Caco-2 (cell line): Measurements from ENCODE around the gene UBALD1. TPM values are rescaled to one million over a fixed set of nuclear protein-coding genes. Genes with fewer than 3 reads are reported as not detected.

Source experiments
- BruUV-seq: library from RNA; stranded (reverse); fragments of 400-500 nt; replicated peaks from 2 replicates; lab custom pipeline; 2021; lab: Mats Ljungman, UMichigan
- CTCF ChIA-PET: fragments of 300-600 bp; sonication (Branson Sonifier 250); formaldehyde crosslinking; loops from one replicate; lab custom pipeline; 2022; ENCODE audit warnings: antibody characterized with exemption; lab: Charles Lee
- POLR2A ChIA-PET: fragments of 300-600 bp; sonication (Branson Sonifier 250); formaldehyde crosslinking; loops from one replicate; lab custom pipeline; 2022; ENCODE audit warnings: antibody characterized with exemption; lab: Charles Lee
- DNase-seq, 2 experiments: peaks; one replicate each; pipeline versions ENCODE4 v3.0.0 to v3.0.0-alpha.2; 2020 to 2022
- H3K27me3 ChIP-seq: replicated peaks from 2 replicates; pipeline ENCODE4 v1.6.0; 2011; ENCODE audit warnings: low read length; ENCODE audit not compliant: control insufficient read depth, insufficient read depth
- H3K36me3 ChIP-seq: 2 replicates; pipeline ENCODE4 v1.5.1; 2011; ENCODE audit warnings: low read length; ENCODE audit not compliant: control insufficient read depth, insufficient read depth
- H3K4me1 ChIP-seq: fragments of 250-450 bp; sonication (Bioruptor Pico); 2 replicates; pipeline ENCODE4 v1.5.1; 2020; ENCODE audit warnings: mild to moderate bottlenecking
- H3K4me3 ChIP-seq: 2 replicates; pipeline ENCODE4 v1.5.1; 2011; ENCODE audit warnings: low read depth, mild to moderate bottlenecking, control low read depth, low read length
- H3K9me3 ChIP-seq: fragments of 250-450 bp; sonication (Bioruptor Pico); 2 replicates; pipeline ENCODE4 v1.5.1; 2020; ENCODE audit warnings: mild to moderate bottlenecking, moderate library complexity
- H3K27ac Mint-ChIP-seq: one replicate; pipeline ENCODE4 v1.8.0; 2022; ENCODE audit warnings: mixed read lengths; ENCODE audit not compliant: unreplicated experiment
- H3K27me3 Mint-ChIP-seq: one replicate; pipeline ENCODE4 v1.8.0; 2022; ENCODE audit warnings: mixed read lengths; ENCODE audit not compliant: insufficient read depth, unreplicated experiment
- H3K36me3 Mint-ChIP-seq: one replicate; pipeline ENCODE4 v1.8.0; 2022; ENCODE audit warnings: mild to moderate bottlenecking, mixed read lengths; ENCODE audit not compliant: insufficient read depth, unreplicated experiment
- H3K4me1 Mint-ChIP-seq: one replicate; pipeline ENCODE4 v1.8.0; 2022; ENCODE audit warnings: low read depth, mixed read lengths; ENCODE audit not compliant: unreplicated experiment
- H3K4me3 Mint-ChIP-seq: one replicate; pipeline ENCODE4 v1.8.0; 2022; ENCODE audit warnings: mild to moderate bottlenecking, moderate library complexity, mixed read lengths; ENCODE audit not compliant: unreplicated experiment
- H3K9me3 Mint-ChIP-seq: one replicate; pipeline ENCODE4 v1.8.0; 2022; ENCODE audit warnings: mixed read lengths; ENCODE audit not compliant: unreplicated experiment
- CTCF ChIP-seq, 2 experiments: fragments of 200-600 bp in 1 of 2; IDR thresholded peaks; 1 replicate in 1 of 2; 2 replicates in 1 of 2; pipeline versions ENCODE4 v1.5.1 to v1.8.0; 2011 to 2022; ENCODE audit warnings: antibody characterized with exemption in 1 of 2, control low read depth in 1 of 2, inconsistent platforms in 1 of 2, low read depth in 1 of 2, low read length in 1 of 2, mild to moderate bottlenecking in 1 of 2, moderate library complexity in 1 of 2; ENCODE audit not compliant: insufficient read depth in 1 of 2, severe bottlenecking in 1 of 2, unreplicated experiment in 1 of 2
- intact Hi-C: fragments of 100-400 bp; cut with micrococcal nuclease; formaldehyde crosslinking; loops from one replicate; pipeline ENCODE4 v1.10.0; 2022; ENCODE audit not compliant: unreplicated experiment
- total RNA-seq: library from RNA; stranded (reverse); gene quantifications from 2 replicates; pipeline ENCODE4 v1.2.3, GENCODE V29; 2022

Gene UBALD1
- total RNA-seq, 1 experiment from 2014 or later = 32.4 TPM

GRCh38 chr16:4613636-4614570, 785 bp downstream of the UBALD1 start:
- DNase-seq = peak in 1 of 2 experiments; percentile 32
- Mint-ChIP-seq H3K27ac (peak overlapping the region; percentile 86), H3K4me1 (peaks cover 7% of the 10 kb centered on the region), H3K36me3 (peaks cover 24% of the 10 kb centered on the region), H3K4me3 (peak overlapping the region; percentile 94), H3K27me3 (no peaks in the 10 kb centered on the region), H3K9me3 (no peaks in the 10 kb centered on the region)
- H3K4me1 ChIP-seq = peaks cover 37% of the 10 kb centered on the region
- intact Hi-C loops = loop anchor here (5.0 kb wide), 1 partner anchor 187 kb away; the partner anchor contains the start of gene DNAJA3
- no peaks in the 10 kb centered on the region; the same call in 1 of the 2 replicates for H3K36me3 ChIP-seq
- no TSS peak for BruUV-seq
- H3K9me3 ChIP-seq = no peaks in the 10 kb centered on the region
- no peak for TF ChIP-seq CTCF (IDR thresholded peaks at IDR 0.05; ENCODE audit: insufficient read depth in 1 of 2, low read depth in 1 of 2, low read length in 1 of 2, severe bottlenecking in 1 of 2, unreplicated experiment in 1 of 2)
- POLR2A ChIA-PET = interaction anchor here (0.6 to 0.9 kb wide), 3 partner anchors 10 to 318 kb away, joined by 3 to 6 read pairs (median 3); partner anchors contain the start of genes CDIP1 and MGRN1
- H3K4me3 ChIP-seq = peak overlapping the region; percentile 95
- H3K27me3 ChIP-seq = no peaks in the 10 kb centered on the region
- CTCF ChIA-PET = interaction anchor here (0.8 kb wide), 1 partner anchor 10 kb away, joined by 3 read pairs; the partner anchor contains the start of gene MGRN1

GRCh38 chr16:4612977-4613635, 1.6 kb downstream of the UBALD1 start:
- no peaks in the 10 kb centered on the region for H3K9me3 ChIP-seq
- peaks cover 24% of the 10 kb centered on the region for H3K36me3 Mint-ChIP-seq
- intact Hi-C loops = loop anchor here (5.0 kb wide), 1 partner anchor 186 kb away; the partner anchor contains the start of gene DNAJA3
- POLR2A ChIA-PET = interaction anchor here (0.9 kb wide), 1 partner anchor 11 kb away, joined by 3 read pairs; the partner anchor contains the start of gene MGRN1
- peaks cover 35% of the 10 kb centered on the region for H3K4me1 ChIP-seq
- TSS peak; percentile 20 for BruUV-seq
- H3K27me3 Mint-ChIP-seq = no peaks in the 10 kb centered on the region
- CTCF ChIA-PET = interaction anchor here (0.8 kb wide), 1 partner anchor 11 kb away, joined by 3 read pairs; the partner anchor contains the start of gene MGRN1
- no peaks in the 10 kb centered on the region for H3K9me3 Mint-ChIP-seq
- peak overlapping the region; percentile 71 for H3K4me3 Mint-ChIP-seq
- no peak for TF ChIP-seq CTCF (IDR thresholded peaks at IDR 0.05; ENCODE audit: insufficient read depth in 1 of 2, low read depth in 1 of 2, low read length in 1 of 2, severe bottlenecking in 1 of 2, unreplicated experiment in 1 of 2)
- peaks cover 7% of the 10 kb centered on the region for H3K4me1 Mint-ChIP-seq
- peak overlapping the region; percentile 95 for H3K4me3 ChIP-seq
- DNase-seq = peak; percentile 65 to 67
- H3K27ac Mint-ChIP-seq = peak overlapping the region; percentile 86
- H3K36me3 ChIP-seq = no peaks in the 10 kb centered on the region; the same call in 1 of the 2 replicates
- no peaks in the 10 kb centered on the region for H3K27me3 ChIP-seq
